ENCODE measurements around the gene GPX3.

- no peak for TF ChIP-seq CTCF (IDR thresholded peaks at IDR 0.05)
- no peak for TF ChIP-seq POLR2A (IDR thresholded peaks at IDR 0.05)
These were observed 6.3 kb downstream of the GPX3 start for GRCh38 chr5:151026679-151027078.

Measured in thyroid gland (tissue), 4 donors.